NB4 (cell line): Measurements from ENCODE around the gene TFF2.

Source experiments
- CTCF ChIP-seq: IDR thresholded peaks from one replicate; pipeline ENCODE4 v1.5.1; 2012; ENCODE audit warnings: low read depth, low read length
- MAX ChIP-seq: IDR thresholded peaks from 2 replicates; pipeline ENCODE4 v1.6.1; 2011; ENCODE audit warnings: low read depth, low read length
- MYC ChIP-seq: IDR thresholded peaks from 2 replicates; pipeline ENCODE4 v1.6.1; 2011; ENCODE audit warnings: low read depth, low read length
- POLR2A ChIP-seq: IDR thresholded peaks from 2 replicates; pipeline ENCODE4 v1.6.1; 2011; ENCODE audit warnings: mild to moderate bottlenecking; ENCODE audit not compliant: insufficient read length; ENCODE audit errors: extremely low read depth

GRCh38 chr21:42390696-42391095 is 39.9 kb upstream of the TFF2 start:
- no peak for TF ChIP-seq CTCF
- no peak for TF ChIP-seq POLR2A
- TF ChIP-seq MAX = no peak
- TF ChIP-seq MYC = no peak
